Liver (tissue), 9 donors: Measurements from ENCODE around the gene SMYD4. TPM values are rescaled to one million over a fixed set of nuclear protein-coding genes. Genes with fewer than 3 reads are reported as not detected.

Experiments used
- DNase-seq: peaks from one replicate; pipeline ENCODE4 v3.0.0-alpha.2; 2017; ENCODE audit warnings: low spot score
- H3K27ac ChIP-seq, 2 donors: one replicate each; pipeline ENCODE4 v1.7.0; 2013; ENCODE audit warnings: inconsistent platforms in 2 of 2, low read length in 2 of 2, control low read depth in 1 of 2, low read depth in 1 of 2, mild to moderate bottlenecking in 1 of 2
- H3K27me3 ChIP-seq, 4 donors: one replicate each; pipeline versions ENCODE4 v1.6.1 to v1.7.0; 2013; ENCODE audit warnings: low read length in 3 of 4, inconsistent platforms in 1 of 4, mild to moderate bottlenecking in 1 of 4, moderate library complexity in 1 of 4; ENCODE audit not compliant: control insufficient read depth in 4 of 4, insufficient read depth in 4 of 4
- H3K36me3 ChIP-seq, 4 donors: one replicate each; pipeline versions ENCODE4 v1.6.1 to v1.7.0; 2013; ENCODE audit warnings: low read length in 3 of 4, mild to moderate bottlenecking in 3 of 4, low read depth in 1 of 4, moderate library complexity in 1 of 4; ENCODE audit not compliant: control insufficient read depth in 4 of 4, insufficient read depth in 3 of 4
- H3K4me1 ChIP-seq, 4 donors: one replicate each; pipeline versions ENCODE4 v1.6.1 to v1.7.0; 2013; ENCODE audit warnings: low read length in 3 of 4, mild to moderate bottlenecking in 3 of 4, moderate library complexity in 1 of 4; ENCODE audit not compliant: control insufficient read depth in 4 of 4, insufficient read depth in 4 of 4
- H3K4me3 ChIP-seq, 3 donors: one replicate each; pipeline versions ENCODE4 v1.6.1 to v1.7.0; 2013; ENCODE audit warnings: low read length in 3 of 3, control low read depth in 1 of 3, low read depth in 1 of 3, mild to moderate bottlenecking in 1 of 3
- H3K9ac ChIP-seq, 2 donors: one replicate each; pipeline ENCODE4 v1.7.0; 2013; ENCODE audit warnings: low read length in 2 of 2, mild to moderate bottlenecking in 2 of 2, moderate library complexity in 2 of 2, control low read depth in 1 of 2, low read depth in 1 of 2
- H3K9me3 ChIP-seq, 4 donors: one replicate each; pipeline versions ENCODE4 v1.6.1 to v1.7.0; 2013; ENCODE audit warnings: low read length in 3 of 4; ENCODE audit not compliant: control insufficient read depth in 4 of 4
- CTCF ChIP-seq: fragments of 150-350 bp; IDR thresholded peaks from 2 replicates; pipeline ENCODE4 v1.5.1; 2017; ENCODE audit warnings: improper control_type of control experiment, low read depth, low read length; ENCODE audit not compliant: missing input control
- FOXA1 ChIP-seq: IDR thresholded peaks from 2 replicates; pipeline ENCODE4 v1.6.1; 2016; ENCODE audit warnings: antibody characterized with exemption
- FOXA2 ChIP-seq: IDR thresholded peaks from 2 replicates; pipeline ENCODE4 v1.6.1; 2016; ENCODE audit warnings: antibody characterized with exemption
- GABPA ChIP-seq, 2 donors: IDR thresholded peaks in 1 of 2; conservative IDR thresholded peaks in 1 of 2; 2 replicates each; pipeline ENCODE4 v1.6.1; 2016; ENCODE audit warnings: antibody characterized with exemption in 2 of 2, mild to moderate bottlenecking in 1 of 2, moderate library complexity in 1 of 2
- HNF4A ChIP-seq, 2 donors: conservative IDR thresholded peaks; 2 replicates each; pipeline ENCODE4 v1.6.1; 2016; ENCODE audit warnings: antibody characterized with exemption in 2 of 2, mild to moderate bottlenecking in 2 of 2
- HNF4G ChIP-seq: IDR thresholded peaks from 2 replicates; pipeline ENCODE4 v1.6.1; 2016; ENCODE audit warnings: antibody characterized with exemption
- JUND ChIP-seq, 2 donors: IDR thresholded peaks; 2 replicates each; pipeline ENCODE4 v1.6.1; 2016; ENCODE audit warnings: antibody characterized with exemption in 2 of 2
- NR2F2 ChIP-seq: IDR thresholded peaks from 2 replicates; pipeline ENCODE4 v1.6.1; 2016; ENCODE audit warnings: antibody characterized with exemption
- RAD21 ChIP-seq, 2 donors: IDR thresholded peaks; 2 replicates each; pipeline ENCODE4 v1.6.1; 2016; ENCODE audit warnings: antibody characterized with exemption in 2 of 2, mild to moderate bottlenecking in 2 of 2
- REST ChIP-seq: IDR thresholded peaks from 2 replicates; pipeline ENCODE4 v1.6.1; 2016; ENCODE audit warnings: antibody characterized with exemption, mild to moderate bottlenecking
- RXRA ChIP-seq, 2 donors: IDR thresholded peaks; 2 replicates each; pipeline ENCODE4 v1.6.1; 2017 to 2018; ENCODE audit warnings: antibody characterized with exemption in 2 of 2, mild to moderate bottlenecking in 1 of 2
- SP1 ChIP-seq: IDR thresholded peaks from 2 replicates; pipeline ENCODE4 v1.6.1; 2018; ENCODE audit warnings: antibody characterized with exemption, mild to moderate bottlenecking
- TAF1 ChIP-seq: conservative IDR thresholded peaks from 2 replicates; pipeline ENCODE4 v1.6.1; 2016; ENCODE audit warnings: antibody characterized with exemption, mild to moderate bottlenecking
- YY1 ChIP-seq: IDR thresholded peaks from 2 replicates; pipeline ENCODE4 v1.6.1; 2016; ENCODE audit warnings: antibody characterized with exemption, mild to moderate bottlenecking
- WGBS: extraction: QIAGEN DNeasy Blood & Tissue Kit; methylation state at CpG from one replicate; pipeline ENCODE4 v1.1.7; 2013; 5-methylcytosine and 5-hydroxymethylcytosine counted together
- polyA plus RNA-seq, 2 donors: library from polyadenylated mRNA; stranded (reverse) in 1 of 2; unstranded in 1 of 2; fragments of 200-250 nt in 1 of 2; fragments of >200 nt in 1 of 2; fragmentation: Nextera tagmentation in 1 of 2; extraction: Ambion mirVana in 1 of 2; gene quantifications; one replicate each; pipeline versions ENCODE4 v1.2.1 to v1.2.3, GENCODE V29; 2013 to 2015
- total RNA-seq, 2 donors: library from RNA; depleted of rRNA; stranded (reverse); fragments of >200 nt; gene quantifications; one replicate each; pipeline ENCODE4 v1.2.3, GENCODE V29; 2014
- TF ChIP-seq, protein P1 (sequence below): IDR thresholded peaks from 2 replicates; pipeline ENCODE4 v1.6.1; 2016; ENCODE audit warnings: antibody characterized with exemption
- TF ChIP-seq, protein P2 (sequence below): IDR thresholded peaks from 2 replicates; pipeline ENCODE4 v1.6.1; 2016; ENCODE audit warnings: antibody characterized with exemption
- TF ChIP-seq, protein P3 (sequence below): IDR thresholded peaks from 2 replicates; pipeline ENCODE4 v1.6.1; 2016; ENCODE audit warnings: antibody characterized with exemption
- donor health status: healthy.
- donor health status: healthy.
- donor health status: healthy.
- donor health status: healthy.
- donor health status: healthy.

Gene SMYD4
- total and polyA plus RNA-seq, 4 donors = 2.2 to 9.5 (median 5.2) TPM

DNA sequence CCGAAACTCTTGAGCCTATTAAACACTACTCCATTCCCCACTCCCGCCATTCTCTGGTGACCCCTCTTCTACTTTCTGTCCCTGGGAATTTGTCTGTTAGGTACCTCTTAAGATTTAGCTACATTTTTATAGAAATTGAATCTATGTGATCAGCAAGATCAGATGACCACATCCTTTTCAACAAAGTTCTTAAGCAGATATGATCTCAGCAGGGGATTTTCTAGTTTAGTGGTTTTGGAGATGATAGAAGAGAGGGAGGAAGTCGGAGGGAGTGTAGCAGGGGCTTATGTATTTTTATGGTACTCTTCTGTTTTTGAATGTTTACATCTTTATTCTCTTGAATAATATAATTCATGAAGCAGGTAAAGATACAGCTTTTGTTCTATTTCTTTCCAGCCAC, 40.9 kb upstream of the SMYD4 start:
- DNase-seq = no peak
- peaks cover 2 to 33% (median 13%) of the 10 kb centered on the region in 4 donors for H3K36me3 ChIP-seq
- no peaks in the 10 kb centered on the region for H3K9me3 ChIP-seq
- H3K9ac ChIP-seq = no peak overlapping the region
- no peak overlapping the region for H3K27ac ChIP-seq
- WGBS = 90% methylated on average over 3 of the region's 3 CpGs
- H3K4me1 ChIP-seq = no peaks in the 10 kb centered on the region
- no peaks in the 10 kb centered on the region for H3K27me3 ChIP-seq
- no peak overlapping the region for H3K4me3 ChIP-seq
- TF ChIP-seq FOXA2 (no peak), GABPA (IDR thresholded peaks at IDR 0.05 in 1 of 2, conservative IDR thresholded peaks at IDR 0.05 in 1 of 2) (no peak), RXRA (IDR thresholded peaks at IDR 0.05) (no peak), TAF1 (no peak)

- no peak for DNase-seq
- peaks cover 0 to 16% (median 5%) of the 10 kb centered on the region in 4 donors for H3K36me3 ChIP-seq
- H3K27ac ChIP-seq = no peak overlapping the region
- no peak overlapping the region for H3K9ac ChIP-seq
- no peak overlapping the region for H3K4me3 ChIP-seq
- H3K27me3 ChIP-seq = no peaks in the 10 kb centered on the region
- WGBS = 96% methylated on average over 8 of the region's 8 CpGs
- TF ChIP-seq GABPA (IDR thresholded peaks at IDR 0.05 in 1 of 2, conservative IDR thresholded peaks at IDR 0.05 in 1 of 2) (no peak), CTCF (no peak), YY1 (no peak), RAD21 (IDR thresholded peaks at IDR 0.05) (no peak)
- TF ChIP-seq, protein P1, sequence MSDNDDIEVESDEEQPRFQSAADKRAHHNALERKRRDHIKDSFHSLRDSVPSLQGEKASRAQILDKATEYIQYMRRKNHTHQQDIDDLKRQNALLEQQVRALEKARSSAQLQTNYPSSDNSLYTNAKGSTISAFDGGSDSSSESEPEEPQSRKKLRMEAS = no peak
- no peaks in the 10 kb centered on the region for H3K9me3 ChIP-seq
- no peaks in the 10 kb centered on the region for H3K4me1 ChIP-seq
These were observed 38.4 kb upstream of the SMYD4 start for GRCh38 chr17:1868090-1868489.

- DNase-seq = no peak
- WGBS = 78% methylated on average over 3 of the region's 3 CpGs
- Histone ChIP-seq H3K27me3 (no peaks in the 10 kb centered on the region), H3K36me3 (peaks cover 0 to 9% (median under 1%) of the 10 kb centered on the region in 4 donors), H3K4me3 (no peak overlapping the region), H3K4me1 (no peaks in the 10 kb centered on the region), H3K9me3 (no peaks in the 10 kb centered on the region), H3K27ac (no peak overlapping the region), H3K9ac (no peak overlapping the region)
- TF ChIP-seq, protein P1 = no peak
- no peak for TF ChIP-seq FOXA1
- no peak for TF ChIP-seq REST
- no peak for TF ChIP-seq HNF4G
- TF ChIP-seq FOXA2 = no peak
- no peak for TF ChIP-seq HNF4A (conservative IDR thresholded peaks at IDR 0.05)
- no peak for TF ChIP-seq SP1
- no peak for TF ChIP-seq GABPA (IDR thresholded peaks at IDR 0.05 in 1 of 2, conservative IDR thresholded peaks at IDR 0.05 in 1 of 2)
- TF ChIP-seq, protein P2, sequence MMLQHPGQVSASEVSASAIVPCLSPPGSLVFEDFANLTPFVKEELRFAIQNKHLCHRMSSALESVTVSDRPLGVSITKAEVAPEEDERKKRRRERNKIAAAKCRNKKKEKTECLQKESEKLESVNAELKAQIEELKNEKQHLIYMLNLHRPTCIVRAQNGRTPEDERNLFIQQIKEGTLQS = no peak
- TF ChIP-seq TAF1 = no peak
- TF ChIP-seq, protein P3, sequence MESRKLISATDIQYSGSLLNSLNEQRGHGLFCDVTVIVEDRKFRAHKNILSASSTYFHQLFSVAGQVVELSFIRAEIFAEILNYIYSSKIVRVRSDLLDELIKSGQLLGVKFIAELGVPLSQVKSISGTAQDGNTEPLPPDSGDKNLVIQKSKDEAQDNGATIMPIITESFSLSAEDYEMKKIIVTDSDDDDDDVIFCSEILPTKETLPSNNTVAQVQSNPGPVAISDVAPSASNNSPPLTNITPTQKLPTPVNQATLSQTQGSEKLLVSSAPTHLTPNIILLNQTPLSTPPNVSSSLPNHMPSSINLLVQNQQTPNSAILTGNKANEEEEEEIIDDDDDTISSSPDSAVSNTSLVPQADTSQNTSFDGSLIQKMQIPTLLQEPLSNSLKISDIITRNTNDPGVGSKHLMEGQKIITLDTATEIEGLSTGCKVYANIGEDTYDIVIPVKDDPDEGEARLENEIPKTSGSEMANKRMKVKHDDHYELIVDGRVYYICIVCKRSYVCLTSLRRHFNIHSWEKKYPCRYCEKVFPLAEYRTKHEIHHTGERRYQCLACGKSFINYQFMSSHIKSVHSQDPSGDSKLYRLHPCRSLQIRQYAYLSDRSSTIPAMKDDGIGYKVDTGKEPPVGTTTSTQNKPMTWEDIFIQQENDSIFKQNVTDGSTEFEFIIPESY = no peak
- TF ChIP-seq NR2F2 = no peak
- TF ChIP-seq CTCF = no peak
- TF ChIP-seq JUND (IDR thresholded peaks at IDR 0.05) = no peak
- TF ChIP-seq RAD21 (IDR thresholded peaks at IDR 0.05) = no peak
- TF ChIP-seq RXRA (IDR thresholded peaks at IDR 0.05) = no peak
These were observed 37.6 kb upstream of the SMYD4 start for GRCh38 chr17:1867307-1867706.
